Activated T-cell treated with anti-CD3 and anti-CD28 coated beads for 48 hours (primary cell): ENCODE results near the gene DNA2.

Source experiments
- DNase-seq: peaks from one replicate; pipeline ENCODE4 v3.0.0-alpha.2; 2020; ENCODE audit warnings: low read depth

The DNA2 gene

GRCh38 chr10:68364101-68364886 lies 107.5 kb downstream of the DNA2 start:
- DNase-seq = no peak
